HEK293 (cell line): Measurements from ENCODE around the gene DNAH12.

Experiments used
- CTCF ChIP-seq: fragments of 450-650 bp; formaldehyde crosslinking; IDR thresholded peaks from 2 replicates; pipeline ENCODE4 v1.5.1; 2016; ENCODE audit warnings: missing biosample characterization, missing genetic modification characterization
- ELK4 ChIP-seq: IDR thresholded peaks from 2 replicates; pipeline ENCODE4 v1.6.1; 2011; ENCODE audit warnings: mild to moderate bottlenecking, low read depth, low read length, borderline replicate concordance
- HOXA7 ChIP-seq: sonication (generic); formaldehyde crosslinking; IDR thresholded peaks from 2 replicates; pipeline ENCODE4 v1.8.1; 2022; ENCODE audit warnings: missing genetic modification reagents, borderline replicate concordance
- MYNN ChIP-seq: fragments of 450-650 bp; formaldehyde crosslinking; IDR thresholded peaks from 2 replicates; pipeline ENCODE4 v1.5.1; 2016; ENCODE audit warnings: missing biosample characterization, missing genetic modification characterization, borderline replicate concordance
- ZBTB21 ChIP-seq: fragments of 450-650 bp; formaldehyde crosslinking; IDR thresholded peaks from 2 replicates; pipeline ENCODE4 v1.5.1; 2017; ENCODE audit warnings: missing biosample characterization, missing genetic modification characterization
- ZNF10 ChIP-seq: fragments of 450-650 bp; formaldehyde crosslinking; IDR thresholded peaks from 2 replicates; pipeline ENCODE4 v1.5.1; 2017; ENCODE audit warnings: missing biosample characterization, missing genetic modification characterization
- ZNF140 ChIP-seq: fragments of 450-650 bp; formaldehyde crosslinking; IDR thresholded peaks from 2 replicates; pipeline ENCODE4 v1.5.1; 2016; ENCODE audit warnings: missing biosample characterization, missing genetic modification characterization
- ZNF423 ChIP-seq: fragments of 450-650 bp; formaldehyde crosslinking; IDR thresholded peaks from 2 replicates; pipeline ENCODE4 v1.5.1; 2016; ENCODE audit warnings: missing biosample characterization, missing genetic modification characterization
- ZNF518A ChIP-seq: fragments of 450-650 bp; formaldehyde crosslinking; conservative IDR thresholded peaks from 2 replicates; pipeline ENCODE4 v1.5.1; 2016; ENCODE audit warnings: low read depth, missing biosample characterization, missing genetic modification characterization
- ZNF621 ChIP-seq: fragments of 450-650 bp; formaldehyde crosslinking; IDR thresholded peaks from 2 replicates; pipeline ENCODE4 v1.5.1; 2017; ENCODE audit warnings: missing biosample characterization, missing genetic modification characterization
- ZNF639 ChIP-seq: fragments of 450-650 bp; formaldehyde crosslinking; IDR thresholded peaks from 2 replicates; pipeline ENCODE4 v1.5.1; 2016; ENCODE audit warnings: missing biosample characterization, missing genetic modification characterization
- TF ChIP-seq, protein P1 (sequence below): fragments of 450-650 bp; formaldehyde crosslinking; IDR thresholded peaks from 2 replicates; pipeline ENCODE4 v1.5.1; 2016; ENCODE audit warnings: missing biosample characterization, missing genetic modification characterization

DNA sequence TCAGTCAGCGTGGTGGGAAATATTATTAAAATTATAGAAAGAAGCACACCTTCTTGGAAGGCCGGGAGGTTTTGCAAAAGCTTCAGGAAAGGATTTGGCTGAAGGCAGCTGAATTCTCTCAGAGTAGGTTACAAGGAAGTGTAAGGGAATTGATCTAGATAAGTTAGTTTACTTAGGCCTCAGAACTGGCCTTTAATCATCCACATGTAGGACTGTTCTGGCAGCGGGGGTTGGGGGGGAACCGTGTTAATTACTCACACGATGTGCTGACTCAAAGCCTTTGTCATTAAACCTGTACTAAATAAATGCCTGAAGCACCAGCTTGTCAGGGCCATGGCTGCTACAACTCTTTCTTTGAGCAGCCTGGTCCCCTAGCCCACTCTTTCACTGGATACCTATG is 264.5 kb downstream of the DNAH12 start:
- TF ChIP-seq ZBTB21 (tag by site-specific recombination) (no peak), CTCF (tag by site-specific recombination) (no peak), MYNN (tag by site-specific recombination) (no peak), ZNF10 (tag by site-specific recombination) (no peak), HOXA7 (no peak), ZNF423 (tag by site-specific recombination) (no peak), ZNF518A (tag by site-specific recombination) (no peak), ZNF140 (tag by site-specific recombination) (no peak), ELK4 (no peak), ZNF621 (tag by site-specific recombination) (no peak), ZNF639 (tag by site-specific recombination) (no peak)
- TF ChIP-seq, protein P1, sequence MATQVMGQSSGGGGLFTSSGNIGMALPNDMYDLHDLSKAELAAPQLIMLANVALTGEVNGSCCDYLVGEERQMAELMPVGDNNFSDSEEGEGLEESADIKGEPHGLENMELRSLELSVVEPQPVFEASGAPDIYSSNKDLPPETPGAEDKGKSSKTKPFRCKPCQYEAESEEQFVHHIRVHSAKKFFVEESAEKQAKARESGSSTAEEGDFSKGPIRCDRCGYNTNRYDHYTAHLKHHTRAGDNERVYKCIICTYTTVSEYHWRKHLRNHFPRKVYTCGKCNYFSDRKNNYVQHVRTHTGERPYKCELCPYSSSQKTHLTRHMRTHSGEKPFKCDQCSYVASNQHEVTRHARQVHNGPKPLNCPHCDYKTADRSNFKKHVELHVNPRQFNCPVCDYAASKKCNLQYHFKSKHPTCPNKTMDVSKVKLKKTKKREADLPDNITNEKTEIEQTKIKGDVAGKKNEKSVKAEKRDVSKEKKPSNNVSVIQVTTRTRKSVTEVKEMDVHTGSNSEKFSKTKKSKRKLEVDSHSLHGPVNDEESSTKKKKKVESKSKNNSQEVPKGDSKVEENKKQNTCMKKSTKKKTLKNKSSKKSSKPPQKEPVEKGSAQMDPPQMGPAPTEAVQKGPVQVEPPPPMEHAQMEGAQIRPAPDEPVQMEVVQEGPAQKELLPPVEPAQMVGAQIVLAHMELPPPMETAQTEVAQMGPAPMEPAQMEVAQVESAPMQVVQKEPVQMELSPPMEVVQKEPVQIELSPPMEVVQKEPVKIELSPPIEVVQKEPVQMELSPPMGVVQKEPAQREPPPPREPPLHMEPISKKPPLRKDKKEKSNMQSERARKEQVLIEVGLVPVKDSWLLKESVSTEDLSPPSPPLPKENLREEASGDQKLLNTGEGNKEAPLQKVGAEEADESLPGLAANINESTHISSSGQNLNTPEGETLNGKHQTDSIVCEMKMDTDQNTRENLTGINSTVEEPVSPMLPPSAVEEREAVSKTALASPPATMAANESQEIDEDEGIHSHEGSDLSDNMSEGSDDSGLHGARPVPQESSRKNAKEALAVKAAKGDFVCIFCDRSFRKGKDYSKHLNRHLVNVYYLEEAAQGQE (tag by site-specific recombination) = no peak
